H1 (cell line): ENCODE results near the gene PRCP.

Experiments
- ASH2L ChIP-seq: fragments of 200-600, 300-600 bp; sonication (generic); IDR thresholded peaks from one replicate; pipeline ENCODE4 v1.7.1; 2017; ENCODE audit warnings: low read length
- BRCA1 ChIP-seq: IDR thresholded peaks from 2 replicates; pipeline ENCODE4 v1.6.1; 2012; ENCODE audit warnings: low read depth, low read length, improper control_type of control experiment
- CBX5 ChIP-seq: fragments of 300-800, 300-1000 bp; sonication (generic); IDR thresholded peaks from 2 replicates; pipeline ENCODE4 v1.7.1; 2016; ENCODE audit warnings: antibody characterized with exemption, low read length, low read depth
- CHD2 ChIP-seq: IDR thresholded peaks from 2 replicates; pipeline ENCODE4 v1.6.1; 2012; ENCODE audit warnings: low read length, improper control_type of control experiment
- EP300 ChIP-seq, 2 experiments: IDR thresholded peaks; 1 replicate in 1 of 2; 2 replicates in 1 of 2; pipeline ENCODE4 v1.6.1; 2011 to 2012; ENCODE audit warnings: low read depth in 2 of 2, low read length in 2 of 2, mild to moderate bottlenecking in 2 of 2, borderline replicate concordance in 1 of 2, inconsistent platforms in 1 of 2, moderate library complexity in 1 of 2
- GABPA ChIP-seq: IDR thresholded peaks from 2 replicates; pipeline ENCODE4 v1.6.1; 2011; ENCODE audit warnings: mild to moderate bottlenecking, low read length, moderate library complexity, borderline replicate concordance; ENCODE audit not compliant: insufficient read depth
- HDAC2 ChIP-seq, 2 experiments: fragments of 300-600 bp in 1 of 2; sonication (generic) in 1 of 2; IDR thresholded peaks; 2 replicates each; pipeline ENCODE4 v1.6.1; 2011 to 2012; ENCODE audit warnings: low read depth in 2 of 2, low read length in 2 of 2, mild to moderate bottlenecking in 2 of 2, moderate library complexity in 2 of 2, borderline replicate concordance in 1 of 2, inconsistent platforms in 1 of 2
- NRF1 ChIP-seq: IDR thresholded peaks from 2 replicates; pipeline ENCODE4 v1.6.1; 2011; ENCODE audit warnings: mild to moderate bottlenecking, low read depth, low read length, improper control_type of control experiment
- POLR2A ChIP-seq, 2 experiments: IDR thresholded peaks; 1 replicate in 1 of 2; 2 replicates in 1 of 2; pipeline ENCODE4 v1.6.1; 2011; ENCODE audit warnings: low read depth in 2 of 2, low read length in 2 of 2, mild to moderate bottlenecking in 2 of 2; ENCODE audit errors: control extremely low read depth in 1 of 2
- POLR2AphosphoS5 ChIP-seq: IDR thresholded peaks from 2 replicates; pipeline ENCODE4 v1.6.1; 2011; ENCODE audit warnings: low read depth, low read length
- RAD21 ChIP-seq, 2 experiments: IDR thresholded peaks in 1 of 2; conservative IDR thresholded peaks in 1 of 2; 2 replicates each; pipeline ENCODE4 v1.6.1; 2011; ENCODE audit warnings: low read depth in 2 of 2, low read length in 2 of 2, improper control_type of control experiment in 1 of 2, inconsistent platforms in 1 of 2, mild to moderate bottlenecking in 1 of 2, moderate library complexity in 1 of 2
- RFX5 ChIP-seq: IDR thresholded peaks from 2 replicates; pipeline ENCODE4 v1.6.1; 2011; ENCODE audit warnings: low read depth, low read length, improper control_type of control experiment, borderline replicate concordance
- RXRA ChIP-seq: IDR thresholded peaks from 2 replicates; pipeline ENCODE4 v1.6.1; 2011; ENCODE audit warnings: low read depth, mild to moderate bottlenecking, low read length, moderate library complexity; ENCODE audit not compliant: insufficient read depth
- TF ChIP-seq, protein P1 (sequence below), 3 experiments: IDR thresholded peaks; 1 replicate in 2 of 3; 2 replicates in 1 of 3; pipeline versions ENCODE4 v1.5.1 to v1.6.1; 2011; ENCODE audit warnings: low read length in 3 of 3, mild to moderate bottlenecking in 3 of 3, inconsistent platforms in 2 of 3, low read depth in 1 of 3, moderate library complexity in 1 of 3; ENCODE audit not compliant: insufficient read depth in 1 of 3; ENCODE audit errors: control extremely low read depth in 1 of 3

DNA sequence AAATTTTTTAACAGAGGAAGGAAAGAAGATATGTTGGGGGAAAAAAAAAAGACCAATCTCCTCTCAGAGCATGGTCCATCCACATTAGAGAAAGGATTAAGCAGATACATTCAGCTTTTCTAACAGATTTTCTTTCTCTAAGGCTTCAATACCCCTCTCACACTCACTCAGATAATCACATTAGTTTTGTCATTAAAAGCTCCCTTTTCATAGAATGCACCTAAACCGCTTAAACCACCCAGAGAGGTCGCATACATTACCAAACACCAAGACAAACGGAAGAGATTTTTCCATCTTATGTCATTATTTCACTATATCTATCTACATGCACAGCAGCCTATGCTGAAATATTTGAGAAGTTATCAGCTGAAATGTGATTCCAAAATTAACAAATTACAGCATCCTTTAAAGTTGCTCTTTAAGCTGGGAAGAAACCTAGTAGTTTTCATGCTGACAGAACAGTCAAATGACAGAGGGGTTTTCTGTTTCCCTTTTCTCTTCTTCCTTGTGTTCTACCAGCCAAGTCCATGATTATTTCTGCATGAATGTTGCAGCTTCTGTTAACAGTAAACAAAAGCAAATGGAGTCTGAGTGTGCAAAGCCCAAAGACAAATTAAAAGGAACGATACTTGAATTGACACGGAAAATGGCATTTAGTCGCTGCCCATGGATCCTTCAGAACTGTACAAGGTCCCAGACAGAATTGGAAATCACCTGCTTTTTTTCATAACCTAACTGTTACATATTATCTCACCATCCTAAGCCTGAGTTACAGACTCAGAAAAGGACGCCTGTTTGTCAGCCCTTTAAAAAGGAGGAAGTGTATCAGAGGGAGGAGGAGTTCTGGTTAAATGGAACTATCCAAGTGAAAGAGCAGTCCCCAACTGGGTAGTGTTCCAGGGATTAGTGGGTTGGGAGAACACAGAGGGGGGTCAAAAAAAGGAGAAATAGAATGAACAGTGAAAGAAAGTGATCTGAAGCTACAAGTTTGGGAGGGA lies 54.6 kb downstream of the PRCP start:
- TF ChIP-seq GABPA: no peak
- no peak for TF ChIP-seq NRF1
- TF ChIP-seq, protein P1, sequence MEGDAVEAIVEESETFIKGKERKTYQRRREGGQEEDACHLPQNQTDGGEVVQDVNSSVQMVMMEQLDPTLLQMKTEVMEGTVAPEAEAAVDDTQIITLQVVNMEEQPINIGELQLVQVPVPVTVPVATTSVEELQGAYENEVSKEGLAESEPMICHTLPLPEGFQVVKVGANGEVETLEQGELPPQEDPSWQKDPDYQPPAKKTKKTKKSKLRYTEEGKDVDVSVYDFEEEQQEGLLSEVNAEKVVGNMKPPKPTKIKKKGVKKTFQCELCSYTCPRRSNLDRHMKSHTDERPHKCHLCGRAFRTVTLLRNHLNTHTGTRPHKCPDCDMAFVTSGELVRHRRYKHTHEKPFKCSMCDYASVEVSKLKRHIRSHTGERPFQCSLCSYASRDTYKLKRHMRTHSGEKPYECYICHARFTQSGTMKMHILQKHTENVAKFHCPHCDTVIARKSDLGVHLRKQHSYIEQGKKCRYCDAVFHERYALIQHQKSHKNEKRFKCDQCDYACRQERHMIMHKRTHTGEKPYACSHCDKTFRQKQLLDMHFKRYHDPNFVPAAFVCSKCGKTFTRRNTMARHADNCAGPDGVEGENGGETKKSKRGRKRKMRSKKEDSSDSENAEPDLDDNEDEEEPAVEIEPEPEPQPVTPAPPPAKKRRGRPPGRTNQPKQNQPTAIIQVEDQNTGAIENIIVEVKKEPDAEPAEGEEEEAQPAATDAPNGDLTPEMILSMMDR (IDR thresholded peaks at IDR 0.05; ENCODE audit: control extremely low read depth in 1 of 3, insufficient read depth in 1 of 3, low read depth in 1 of 3, low read length in 3 of 3): no peak
- TF ChIP-seq EP300 (IDR thresholded peaks at IDR 0.05; ENCODE audit: borderline replicate concordance in 1 of 2, low read depth in 2 of 2, low read length in 2 of 2): no peak
- TF ChIP-seq POLR2AphosphoS5: no peak
- no peak for TF ChIP-seq RXRA
- TF ChIP-seq BRCA1: no peak
- TF ChIP-seq RAD21 (IDR thresholded peaks at IDR 0.05 in 1 of 2, conservative IDR thresholded peaks at IDR 0.05 in 1 of 2; ENCODE audit: low read depth in 2 of 2, low read length in 2 of 2): no peak
- TF ChIP-seq ASH2L: no peak
- TF ChIP-seq RFX5: no peak
- TF ChIP-seq CBX5: no peak
- no peak for TF ChIP-seq CHD2
- no peak for TF ChIP-seq HDAC2 (IDR thresholded peaks at IDR 0.05; ENCODE audit: borderline replicate concordance in 1 of 2, low read depth in 2 of 2, low read length in 2 of 2)
- TF ChIP-seq POLR2A (IDR thresholded peaks at IDR 0.05; ENCODE audit: control extremely low read depth in 1 of 2, low read depth in 2 of 2, low read length in 2 of 2): no peak
